Stimulated activated CD8-positive, alpha-beta memory T cell treated with anti-CD3 and anti-CD28 coated beads, Interleukin-7, amount 100 ng/mL, for 4 hours (primary cell): ENCODE results near the gene TMC2.
"Not testable (repeated sequence)": the region's sequence is repeated elsewhere in the genome, so short reads cannot be mapped to it uniquely, and the experiment has no call there.

Experiments
- DNase-seq, 2 donors: peaks; one replicate each; pipeline ENCODE4 v3.0.0-alpha.2; 2020; ENCODE audit warnings: low read depth in 2 of 2

The TMC2 gene

GRCh38 chr20:2524709-2525506 is 11.5 kb upstream of the TMC2 start:
- peak in 1 of 2 donors; percentile 20 for DNase-seq

GRCh38 chr20:2526218-2526583 is 10.2 kb upstream of the TMC2 start:
- not testable (repeated sequence) for DNase-seq

DNA sequence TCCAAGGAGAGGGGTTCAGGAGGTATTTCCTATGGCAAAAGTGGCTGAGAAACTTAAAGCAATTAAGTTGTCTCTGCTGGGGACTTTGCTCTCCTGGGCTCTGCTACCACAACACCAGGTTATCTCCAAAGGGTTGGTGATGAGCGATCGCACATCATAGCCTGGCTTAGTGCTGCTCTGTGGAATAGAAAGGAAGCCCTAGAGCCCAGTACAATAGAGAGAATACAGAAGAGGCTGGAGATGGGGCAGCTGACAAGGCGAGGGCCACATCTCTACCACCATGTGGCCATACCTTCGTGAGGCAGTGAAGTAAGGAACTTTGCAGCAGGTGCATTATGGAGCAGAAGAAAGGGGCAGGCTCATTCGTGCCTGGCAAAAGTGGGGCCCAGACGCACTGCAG is 8.6 kb upstream of the TMC2 start:
- DNase-seq, result no peak

DNA sequence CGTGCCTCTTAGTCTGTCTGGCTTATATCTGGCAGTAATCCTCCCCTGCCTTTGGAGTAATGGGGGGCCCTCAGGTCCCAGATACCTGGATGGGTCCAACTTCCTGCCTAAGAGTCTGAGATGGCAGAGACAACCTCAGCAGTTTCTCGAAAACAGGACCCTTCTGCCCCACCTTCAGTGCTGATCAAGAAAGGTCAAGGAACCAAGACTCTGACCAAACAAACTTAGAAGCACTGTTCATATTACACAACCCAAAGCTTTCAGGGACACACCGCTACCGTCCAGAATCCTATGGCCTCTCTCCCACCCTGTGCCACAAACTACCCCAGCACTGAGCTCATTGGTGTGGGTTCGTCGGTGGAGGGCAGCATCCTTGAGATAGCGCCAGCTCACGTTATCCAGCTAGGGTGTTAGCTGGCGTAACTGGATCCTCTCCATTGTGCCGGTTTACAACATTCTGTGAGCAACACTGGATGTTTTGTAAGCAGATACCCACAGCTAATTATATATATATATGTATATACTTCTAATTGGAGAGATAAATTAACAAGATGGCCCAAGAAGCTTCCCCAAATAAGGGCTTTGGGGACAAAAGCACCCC is 7.6 kb upstream of the TMC2 start:
- DNase-seq, result no peak

GRCh38 chr20:2533118-2533517 is 3.3 kb upstream of the TMC2 start:
- no peak for DNase-seq

DNA sequence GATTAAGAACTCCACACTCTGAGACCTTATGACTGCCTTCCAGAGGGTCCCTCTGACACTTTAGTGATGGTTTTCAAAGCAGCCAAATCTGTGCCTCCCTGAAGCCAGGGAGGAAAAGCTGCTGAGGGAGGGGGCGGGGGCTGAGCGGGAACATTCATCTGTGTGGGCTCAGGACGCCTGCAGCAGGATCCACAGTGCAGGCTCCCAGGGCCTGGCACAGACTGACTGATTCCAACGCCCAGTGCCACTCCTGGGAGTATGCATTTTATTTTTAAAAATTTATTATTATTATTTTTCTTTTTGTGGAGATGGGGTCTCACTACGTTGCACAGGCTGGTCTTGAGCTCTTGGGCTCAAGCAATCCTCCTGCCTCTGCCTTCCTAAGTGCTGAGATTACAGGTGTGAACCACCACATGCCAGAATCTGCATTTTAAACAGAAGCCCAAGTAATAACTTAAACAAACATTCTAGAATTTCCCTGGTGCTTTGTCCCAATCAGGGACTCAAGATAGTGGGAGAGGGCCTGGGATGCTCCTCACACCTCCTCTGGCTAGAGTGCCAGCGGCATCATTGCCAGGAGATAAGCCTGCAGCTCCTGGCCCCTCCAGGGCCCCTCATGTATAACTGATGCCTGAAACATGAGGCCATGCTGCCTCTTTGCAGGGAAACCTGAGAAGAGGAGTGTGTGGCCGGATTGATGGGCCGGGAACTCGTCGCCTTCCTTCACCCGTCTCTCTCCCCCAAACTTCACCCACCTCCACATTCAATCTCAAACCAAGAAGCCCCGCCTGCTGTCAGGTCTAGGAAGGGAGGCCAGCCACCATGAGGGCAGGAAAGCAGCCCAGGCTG is 438 bp upstream of the TMC2 start:
- no peak for DNase-seq

DNA sequence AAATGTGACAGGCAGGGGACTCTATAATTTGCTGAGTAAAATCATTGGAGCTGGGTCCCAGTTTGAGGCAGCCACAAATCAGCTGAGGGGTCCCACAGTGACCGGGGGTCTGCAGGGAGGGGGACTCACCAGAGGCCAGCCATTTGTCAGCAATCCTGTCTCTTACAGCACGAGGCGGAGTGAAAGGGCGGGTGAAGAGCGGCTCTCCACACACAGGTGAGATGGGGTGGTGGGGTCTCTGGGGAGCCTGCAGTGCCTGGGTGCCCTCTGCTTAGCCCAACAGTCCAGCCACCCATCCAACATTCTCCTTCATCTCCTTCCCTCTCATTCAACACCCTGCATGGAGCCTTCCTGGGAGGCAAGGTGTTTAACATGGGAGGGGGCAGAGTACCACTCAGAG is 728 bp downstream of the TMC2 start:
- no peak for DNase-seq

DNA sequence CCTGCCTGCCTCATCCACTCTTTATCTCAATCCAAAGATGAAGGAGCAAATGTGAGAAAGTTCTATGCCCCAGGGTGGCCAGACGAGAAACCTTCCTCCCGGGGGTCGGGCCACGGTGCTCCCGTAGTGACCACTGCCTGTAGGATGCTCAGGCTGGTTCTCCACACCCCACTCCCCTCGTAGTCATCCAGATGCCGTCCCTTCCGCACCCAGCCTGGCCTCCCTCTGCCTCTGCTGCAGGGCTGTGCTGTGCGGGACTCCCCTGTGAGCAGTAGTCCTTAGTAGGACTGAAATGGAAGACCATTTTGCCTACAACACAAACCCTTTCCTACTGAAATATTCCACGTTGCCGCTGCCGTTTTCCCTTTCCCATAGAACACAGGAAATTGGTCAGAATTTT is 2.0 kb downstream of the TMC2 start:
- DNase-seq, result no peak

DNA sequence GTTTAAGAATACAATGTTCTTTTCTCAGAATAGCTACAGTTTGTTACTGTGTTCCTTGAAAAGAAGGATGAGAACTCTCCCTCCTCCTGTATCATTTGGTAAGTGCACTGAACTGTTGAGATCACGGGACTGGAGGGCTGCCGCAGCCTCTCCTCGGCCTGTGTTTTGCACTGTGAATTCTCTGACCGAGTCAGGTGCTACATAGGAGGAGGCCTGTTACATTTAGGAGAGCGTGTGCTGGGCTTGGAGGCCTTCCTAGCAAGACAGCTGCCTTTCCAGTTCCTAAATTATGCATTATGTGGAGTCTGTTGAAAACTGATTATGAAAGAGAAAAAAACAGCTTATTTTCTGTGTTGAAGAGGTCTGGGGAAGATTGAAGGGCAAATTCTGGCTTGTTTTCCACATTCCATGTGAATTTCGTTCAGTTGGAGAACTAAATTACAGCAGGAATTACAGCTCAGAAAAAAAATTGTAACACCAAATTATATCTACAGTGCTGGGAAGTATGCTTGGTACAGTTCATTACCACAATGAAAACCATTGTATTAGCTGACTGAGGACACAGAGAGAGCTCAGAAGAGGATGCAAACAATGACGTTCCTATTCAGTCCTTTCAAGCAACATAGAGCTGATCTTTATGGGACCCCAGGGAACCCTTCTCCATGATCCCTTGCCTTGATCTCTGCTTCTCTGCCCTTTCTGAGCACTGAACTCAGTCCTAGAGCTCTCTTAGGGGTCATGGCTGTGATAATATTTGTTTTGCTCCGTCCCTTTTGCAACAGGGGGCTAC is 2.8 kb downstream of the TMC2 start:
- no peak for DNase-seq

GRCh38 chr20:2541940-2542339 is 5.6 kb downstream of the TMC2 start:
- no peak for DNase-seq

GRCh38 chr20:2542361-2542760 is 6.0 kb downstream of the TMC2 start:
- no peak for DNase-seq

- DNase-seq, result no peak
These were observed 7.8 kb downstream of the TMC2 start for GRCh38 chr20:2544211-2544610.

GRCh38 chr20:2545594-2545993 is 9.2 kb downstream of the TMC2 start:
- DNase-seq, result no peak

GRCh38 chr20:2557873-2558580 is 21.7 kb downstream of the TMC2 start:
- DNase-seq, result no peak

GRCh38 chr20:2558581-2559278 is 22.4 kb downstream of the TMC2 start:
- no peak for DNase-seq

- no peak for DNase-seq
These were observed 22.9 kb downstream of the TMC2 start for GRCh38 chr20:2559279-2559626.

DNA sequence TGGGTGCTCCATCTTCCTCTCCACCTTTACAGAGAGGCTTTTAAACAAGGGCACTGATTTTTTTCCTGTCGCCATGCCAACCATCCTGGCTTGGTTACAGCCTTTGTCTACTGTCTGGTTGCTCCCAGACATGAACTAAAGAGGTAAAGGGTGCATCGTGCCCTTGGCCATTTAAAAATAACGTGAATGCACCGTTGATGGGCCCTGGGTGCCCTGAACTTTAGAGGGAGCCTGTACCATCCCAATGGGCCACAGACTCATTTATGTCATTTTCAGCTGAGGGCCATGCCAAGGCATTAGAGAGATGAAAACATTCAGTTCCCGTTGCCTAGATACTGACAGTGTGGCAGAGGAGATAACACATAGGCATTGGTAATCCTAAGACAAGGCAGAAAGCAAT is 23.3 kb downstream of the TMC2 start:
- no peak for DNase-seq

DNA sequence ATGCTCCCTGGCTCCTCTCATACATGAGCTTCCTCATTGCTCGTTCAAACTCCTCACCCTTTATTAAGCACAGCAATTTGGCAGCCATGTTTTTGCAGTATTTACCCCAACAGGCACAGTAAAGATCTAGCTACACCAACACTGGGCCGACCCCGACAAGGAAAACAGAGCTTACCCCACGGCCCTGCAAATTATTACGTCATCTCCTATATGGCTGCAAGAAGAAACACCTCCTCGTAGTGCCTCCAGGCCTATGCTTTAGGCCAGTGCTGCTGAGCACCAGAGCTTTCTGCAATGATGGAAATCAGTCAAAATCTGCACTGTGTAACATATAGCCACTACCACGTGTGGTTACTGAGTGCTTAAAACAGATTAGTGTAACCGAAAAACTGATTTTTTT is 26.7 kb downstream of the TMC2 start:
- DNase-seq, result no peak

- no peak for DNase-seq
These were observed 28.0 kb downstream of the TMC2 start for GRCh38 chr20:2564406-2564805.

- no peak for DNase-seq
These were observed 39.3 kb downstream of the TMC2 start for GRCh38 chr20:2575682-2576081.

DNA sequence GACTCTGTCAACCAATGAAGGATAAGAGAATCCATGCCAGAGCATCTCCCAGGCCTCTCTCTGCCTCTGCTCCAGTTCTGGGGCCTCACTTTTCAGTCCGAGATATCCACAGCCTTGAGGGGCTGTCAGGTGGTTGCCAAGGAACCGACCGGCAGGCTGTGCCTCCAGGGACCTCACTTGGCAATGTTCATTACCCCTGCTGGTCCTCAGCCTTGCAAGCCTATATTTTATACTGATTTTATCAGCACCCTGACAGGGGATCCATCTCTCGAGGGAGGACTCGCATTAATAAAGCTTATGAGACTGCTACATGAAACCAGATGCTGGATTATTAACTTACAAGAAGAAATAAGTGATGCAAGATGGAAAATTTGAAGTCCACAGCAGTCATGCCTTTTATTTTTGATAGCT is 39.9 kb downstream of the TMC2 start:
- DNase-seq, result no peak
